HG03108 (cell line): ENCODE data around the gene TBC1D5.
"Not testable (repeated sequence)": the region's sequence is repeated elsewhere in the genome, so short reads cannot be mapped to it uniquely, and the experiment has no call there.

Source experiments
- ATAC-seq: cut with Tn5 transposase; IDR thresholded peaks from one replicate; pipeline ENCODE4 v1.9.1; 2021; ENCODE audit warnings: moderate library complexity; ENCODE audit not compliant: unreplicated experiment

Gene TBC1D5

GRCh38 chr3:17494117-17494809, 248.2 kb downstream of the TBC1D5 start:
- ATAC-seq: no peak

GRCh38 chr3:17491601-17492000, 250.8 kb downstream of the TBC1D5 start:
- ATAC-seq: no peak

GRCh38 chr3:17491190-17491589, 251.2 kb downstream of the TBC1D5 start:
- ATAC-seq: not testable (repeated sequence)

GRCh38 chr3:17489139-17489538, 253.3 kb downstream of the TBC1D5 start:
- ATAC-seq: no peak

- ATAC-seq: no peak
Measured at GRCh38 chr3:17481116-17481515, 261.3 kb downstream of the TBC1D5 start.

DNA sequence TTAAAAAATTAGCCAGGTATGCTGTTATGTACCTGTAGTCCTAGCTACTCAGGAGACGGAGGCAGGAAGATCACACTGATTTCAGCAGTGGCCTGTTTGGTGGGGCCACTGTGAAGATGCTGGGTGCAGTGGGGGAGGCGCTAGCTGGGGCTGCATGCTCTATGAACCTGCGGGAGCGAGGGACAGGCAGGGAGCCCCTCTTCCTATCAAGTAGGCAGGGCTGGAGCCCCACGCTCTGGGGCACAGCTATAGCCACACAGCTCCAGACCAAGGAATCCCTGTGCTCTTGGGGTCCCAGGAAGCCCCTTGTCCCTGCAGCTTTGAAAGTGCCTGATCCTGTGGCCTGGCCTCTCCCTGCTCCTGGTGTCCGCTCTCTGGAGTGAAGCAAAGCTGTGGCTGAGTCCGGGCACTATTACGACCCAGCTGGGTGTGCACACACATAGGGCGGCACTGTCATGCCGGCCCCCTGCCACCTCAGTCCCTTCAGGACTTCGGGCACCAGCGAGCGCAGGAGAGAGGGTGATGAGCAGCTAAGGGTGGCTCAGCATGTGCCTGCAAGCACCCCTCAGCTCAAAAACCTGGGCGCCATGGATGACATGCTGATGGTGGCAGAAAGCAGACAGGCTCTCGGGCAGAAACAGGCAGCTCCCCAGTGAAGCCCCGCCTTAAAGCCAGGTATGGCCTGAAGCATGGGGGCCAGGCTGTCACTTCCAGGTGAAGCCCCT, 262.6 kb downstream of the TBC1D5 start:
- no peak for ATAC-seq

GRCh38 chr3:17478673-17479072, 263.8 kb downstream of the TBC1D5 start:
- ATAC-seq: no peak

DNA sequence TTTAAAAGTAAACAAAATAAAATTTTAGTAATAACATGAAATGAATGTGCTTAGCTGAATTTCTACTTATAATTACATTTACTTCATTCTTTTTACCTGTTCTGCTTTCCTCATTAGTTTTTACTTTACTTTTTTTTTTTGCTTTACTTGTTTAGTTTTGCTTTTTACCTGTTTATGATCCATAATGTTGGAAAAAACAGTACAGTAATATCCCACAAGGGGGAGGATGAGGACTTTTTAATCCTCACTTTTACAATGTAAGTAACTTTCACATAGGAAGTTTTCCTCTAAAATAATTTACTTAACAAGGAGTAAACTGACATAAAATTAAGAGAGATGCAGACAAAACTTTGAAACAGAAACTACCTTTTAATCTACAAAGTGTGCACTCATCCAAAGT, 268.7 kb downstream of the TBC1D5 start:
- no peak for ATAC-seq

GRCh38 chr3:17469954-17470353, 272.5 kb downstream of the TBC1D5 start:
- no peak for ATAC-seq

GRCh38 chr3:17469520-17469919, 272.9 kb downstream of the TBC1D5 start:
- ATAC-seq: no peak

- ATAC-seq: no peak
Measured at GRCh38 chr3:17466028-17466427, 276.4 kb downstream of the TBC1D5 start.

- no peak for ATAC-seq
Measured at GRCh38 chr3:17459470-17459993, 282.9 kb downstream of the TBC1D5 start.

DNA sequence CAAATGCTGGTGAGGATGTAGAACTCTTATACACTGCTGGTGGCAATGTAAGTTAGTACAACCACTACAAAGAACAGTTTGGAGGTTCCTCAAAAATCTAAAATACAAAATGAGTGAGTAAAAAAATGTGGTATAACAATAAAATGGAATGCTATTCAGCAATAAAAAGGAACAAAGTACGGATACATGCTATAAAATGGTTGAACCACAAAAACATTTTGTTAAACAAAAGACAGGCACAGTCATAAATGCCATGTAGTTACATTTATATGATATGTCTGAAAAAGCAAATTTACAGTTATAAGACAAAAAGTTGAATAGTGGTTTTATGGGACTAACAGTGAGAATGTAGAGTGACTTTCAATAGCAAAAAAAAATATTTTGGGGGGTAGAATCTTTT, 285.8 kb downstream of the TBC1D5 start:
- ATAC-seq: no peak

DNA sequence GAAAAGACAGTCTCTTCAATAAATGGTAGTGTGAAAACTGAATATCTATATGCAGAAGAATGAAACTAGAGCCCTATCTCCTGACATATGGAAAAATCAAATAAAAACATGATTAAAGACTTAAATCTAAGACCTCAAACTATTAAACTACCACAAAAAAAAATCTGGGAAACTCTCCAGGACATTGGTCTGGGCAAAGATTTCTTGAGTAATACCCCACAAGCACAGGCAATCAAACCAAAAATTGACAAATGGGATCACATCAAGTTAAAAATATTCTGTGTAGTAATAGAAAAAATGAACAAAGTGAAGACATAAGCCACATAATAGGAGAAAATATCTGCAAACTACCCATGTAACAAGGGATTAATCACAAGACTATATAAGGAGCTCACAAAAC, 286.4 kb downstream of the TBC1D5 start:
- ATAC-seq: no peak

GRCh38 chr3:17444865-17445264, 297.6 kb downstream of the TBC1D5 start:
- no peak for ATAC-seq

DNA sequence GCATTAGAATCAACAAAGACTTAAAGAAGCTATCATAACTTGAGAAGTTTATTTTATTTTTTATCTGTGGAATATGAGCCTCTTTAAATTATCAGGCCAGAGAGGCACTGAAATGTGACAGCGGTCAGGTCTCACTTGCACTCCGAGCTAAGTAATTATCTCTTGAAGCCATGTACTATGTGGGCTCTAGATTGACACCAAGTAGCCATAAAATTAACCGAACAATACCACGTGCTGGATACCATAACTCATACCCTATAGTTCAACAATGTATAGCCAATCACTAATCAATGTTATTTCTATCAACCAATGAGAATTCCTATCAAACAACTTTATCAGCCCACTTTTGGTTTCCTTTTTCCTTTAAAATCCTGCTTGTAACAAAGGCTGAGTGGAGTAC, 299.3 kb downstream of the TBC1D5 start:
- ATAC-seq: no peak

- ATAC-seq: no peak
Measured at GRCh38 chr3:17442332-17443049, 299.9 kb downstream of the TBC1D5 start.

DNA sequence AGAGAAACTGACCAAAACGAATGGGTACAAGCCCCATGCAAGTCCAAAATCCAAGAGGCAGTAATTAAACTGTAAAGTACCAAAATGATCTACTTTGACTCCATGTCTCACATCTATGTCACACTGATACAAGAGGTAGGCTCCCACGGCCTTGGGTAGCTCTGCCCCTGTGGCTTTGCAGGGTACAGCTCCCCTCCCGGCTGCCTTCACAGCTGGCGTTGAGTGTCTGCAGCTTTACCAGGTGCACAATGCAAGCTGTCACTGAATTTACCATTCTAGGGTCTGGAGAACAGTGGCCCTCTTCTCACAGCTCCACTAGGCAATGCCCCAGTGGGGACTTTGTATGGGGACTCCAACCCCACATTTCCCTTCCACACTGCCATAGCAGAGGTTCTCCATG, 308.6 kb downstream of the TBC1D5 start:
- no peak for ATAC-seq

DNA sequence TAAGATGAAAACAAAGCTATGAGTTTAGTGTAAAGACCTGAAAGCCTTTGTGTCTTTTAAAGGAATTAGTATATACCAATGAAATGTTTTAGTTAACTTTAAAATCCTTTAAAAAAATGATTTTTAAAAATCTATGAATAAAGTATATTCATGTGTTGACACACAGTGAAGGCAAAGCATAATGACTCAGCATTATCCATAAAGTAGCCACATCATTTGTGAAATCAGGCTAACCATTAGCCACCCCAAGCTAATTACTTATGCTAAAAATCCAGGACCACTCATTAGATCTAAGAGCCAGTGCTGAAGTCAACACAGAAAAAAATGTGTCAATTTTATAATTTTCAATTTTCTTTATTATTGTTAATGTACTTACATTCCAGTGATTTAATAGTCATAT, 310.2 kb downstream of the TBC1D5 start:
- no peak for ATAC-seq

DNA sequence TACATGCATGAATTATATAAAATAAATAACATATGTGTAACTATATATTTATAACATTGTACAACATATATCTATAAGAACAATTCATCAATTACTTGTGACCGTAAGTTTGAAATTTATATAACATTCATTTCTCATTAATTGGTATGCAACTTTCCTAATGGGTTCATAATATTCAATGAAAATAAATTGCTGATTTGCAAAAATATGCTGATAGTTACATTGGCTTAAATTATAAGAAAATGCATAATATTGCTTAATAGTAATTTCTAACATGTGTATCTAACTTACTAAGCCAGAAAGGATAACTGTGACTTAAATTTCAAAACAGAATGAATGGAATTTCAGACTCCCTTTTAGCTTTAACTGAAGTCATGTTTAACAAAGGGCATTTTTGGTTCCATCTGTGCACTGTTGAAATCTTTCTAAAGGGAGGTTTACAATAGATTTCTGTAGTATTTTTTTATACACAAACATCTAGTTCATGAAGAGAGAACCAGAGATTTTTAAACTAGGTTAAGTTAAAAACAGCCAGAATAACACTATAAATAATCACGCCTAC, 310.9 kb downstream of the TBC1D5 start:
- no peak for ATAC-seq

DNA sequence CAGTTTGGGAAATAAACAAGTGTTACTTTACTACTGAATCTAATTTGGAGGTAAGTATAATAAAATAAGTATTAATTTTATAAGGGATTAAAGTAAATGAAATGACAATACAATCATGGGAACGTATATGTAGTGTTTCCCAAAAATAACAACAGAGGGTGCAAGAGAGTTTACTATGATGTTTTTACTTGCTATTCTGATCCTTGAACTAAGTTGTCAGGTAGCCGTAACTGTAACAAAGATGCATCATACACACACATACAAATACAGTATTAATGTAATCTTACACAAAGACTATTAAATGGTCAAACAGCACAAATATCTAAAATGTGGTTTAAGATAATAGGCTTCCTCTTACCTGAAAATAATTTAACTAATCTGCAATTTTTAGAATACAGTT, 311.4 kb downstream of the TBC1D5 start:
- ATAC-seq: no peak
